Left lung (tissue), 10 donors: ENCODE results near the gene SLC4A7. TPM values are rescaled to one million over a fixed set of nuclear protein-coding genes. Genes with fewer than 3 reads are reported as not detected.

ENCODE experiments used
- ATAC-seq: fragments of 200-7000 bp; cut with Tn5 transposase; one replicate; pipeline ENCODE4 v1.9.1; 2020; ENCODE audit warnings: moderate library complexity
- DNase-seq, 4 donors: peaks; one replicate each; pipeline ENCODE4 v3.0.0-alpha.2; 2013 to 2020
- H3K27ac ChIP-seq, 2 donors: fragments of 200-600 bp; sonication (generic) in 1 of 2; one replicate each; pipeline versions ENCODE4 v1.5.0 to v1.8.0; 2020 to 2021
- H3K27me3 ChIP-seq, 2 donors: fragments of 200-600 bp; sonication (generic) in 1 of 2; one replicate each; pipeline versions ENCODE4 v1.5.0 to v1.8.0; 2020 to 2021
- H3K36me3 ChIP-seq, 2 donors: fragments of 200-600 bp; sonication (generic) in 1 of 2; one replicate each; pipeline versions ENCODE4 v1.5.0 to v1.8.0; 2020 to 2021
- H3K4me1 ChIP-seq, 2 donors: fragments of 200-600 bp; one replicate each; pipeline ENCODE4 v1.8.0; 2021
- H3K4me3 ChIP-seq, 2 donors: fragments of 200-600 bp; sonication (generic) in 1 of 2; one replicate each; pipeline versions ENCODE4 v1.5.0 to v1.8.0; 2020 to 2021; ENCODE audit warnings: mild to moderate bottlenecking in 1 of 2
- H3K9me3 ChIP-seq, 2 donors: fragments of 200-600 bp; sonication (generic) in 1 of 2; one replicate each; pipeline versions ENCODE4 v1.5.0 to v1.8.0; 2020 to 2021
- CTCF ChIP-seq, 2 donors: fragments of 200-600 bp; sonication (generic) in 1 of 2; IDR thresholded peaks; one replicate each; pipeline versions ENCODE4 v1.5.0 to v1.8.0; 2021; ENCODE audit warnings: antibody characterized with exemption in 2 of 2
- intact Hi-C, 2 donors: fragments of 100-400 bp; cut with DNase I; formaldehyde crosslinking; loops; one replicate each; pipeline versions ENCODE4 v1.11.2 to v1.14.2; 2022
- polyA plus RNA-seq, 6 donors: library from polyadenylated mRNA; unstranded; fragments of 120-200 nt; gene quantifications; one replicate each; pipeline ENCODE4 v1.2.1, GENCODE V29; 2013; ENCODE audit not compliant: insufficient read length in 6 of 6
- total RNA-seq, 2 donors: library from RNA; stranded (reverse); fragmentation: NEBNext Ultra II Directional; extraction: Animal tissue kit (Norgen Biotek cat#: 25700); gene quantifications; one replicate each; pipeline ENCODE4 v1.2.1, GENCODE V29; 2021
- donor health status: DM: no; HTN: yes; CAD: no.
- donor health status: DM: no; HTN: no; CAD: no.

SLC4A7 gene
- total and polyA plus RNA-seq, 8 donors, result 14.8 to 45.7 (median 35.9) TPM

- Histone ChIP-seq H3K4me3 (no peak overlapping the region), H3K27me3 (no peaks in the 10 kb centered on the region), H3K27ac (no peak overlapping the region), H3K9me3 (no peaks in the 10 kb centered on the region), H3K4me1 (no peaks in the 10 kb centered on the region), H3K36me3 (no peaks in the 10 kb centered on the region)
- DNase-seq (peak in 1 of 4 donors; percentile 45), ATAC-seq (peak; percentile 87)
- TF ChIP-seq CTCF (IDR thresholded peaks at IDR 0.05), result no peak
- intact Hi-C loops, result no loop called here
Measured at GRCh38 chr3:27345493-27345892, 138.7 kb downstream of the SLC4A7 start.

GRCh38 chr3:27345045-27345444 is 139.1 kb downstream of the SLC4A7 start:
- Histone ChIP-seq H3K4me3 (no peak overlapping the region), H3K36me3 (no peaks in the 10 kb centered on the region), H3K27me3 (no peaks in the 10 kb centered on the region), H3K9me3 (no peaks in the 10 kb centered on the region), H3K27ac (no peak overlapping the region), H3K4me1 (no peaks in the 10 kb centered on the region)
- DNase-seq, result no peak
- TF ChIP-seq CTCF (IDR thresholded peaks at IDR 0.05), result no peak
- no peak for ATAC-seq
- intact Hi-C loops, result no loop called here

GRCh38 chr3:27344192-27344591 is 140.0 kb downstream of the SLC4A7 start:
- H3K4me1 ChIP-seq, result no peaks in the 10 kb centered on the region
- ATAC-seq (no peak), DNase-seq (no peak)

GRCh38 chr3:27342267-27342666 is 141.9 kb downstream of the SLC4A7 start:
- DNase-seq (no peak), ATAC-seq (no peak)
- H3K4me1 ChIP-seq, result no peaks in the 10 kb centered on the region
- TF ChIP-seq CTCF (IDR thresholded peaks at IDR 0.05), result no peak
- no peaks in the 10 kb centered on the region for H3K36me3 ChIP-seq
- intact Hi-C loops, result no loop called here
- no peak overlapping the region for H3K4me3 ChIP-seq
- peaks cover 0 to 3% of the 10 kb centered on the region in 2 donors for H3K9me3 ChIP-seq
- no peaks in the 10 kb centered on the region for H3K27me3 ChIP-seq
- H3K27ac ChIP-seq, result no peak overlapping the region

More at GRCh38 chr3:27344192-27344591, 140.0 kb downstream of the SLC4A7 start:
- no peaks in the 10 kb centered on the region for H3K9me3 ChIP-seq
- H3K36me3 ChIP-seq, result no peaks in the 10 kb centered on the region
- no peaks in the 10 kb centered on the region for H3K27me3 ChIP-seq
- TF ChIP-seq CTCF (IDR thresholded peaks at IDR 0.05), result no peak
- intact Hi-C loops, result no loop called here
- H3K27ac ChIP-seq, result no peak overlapping the region
- H3K4me3 ChIP-seq, result no peak overlapping the region

GRCh38 chr3:27340534-27340933 is 143.7 kb downstream of the SLC4A7 start:
- no peaks in the 10 kb centered on the region for H3K4me1 ChIP-seq
- no peak overlapping the region for H3K4me3 ChIP-seq
- H3K27me3 ChIP-seq, result no peaks in the 10 kb centered on the region
- ATAC-seq (no peak), DNase-seq (no peak)
- H3K27ac ChIP-seq, result no peak overlapping the region
- H3K36me3 ChIP-seq, result no peaks in the 10 kb centered on the region
- peaks cover 0 to 3% of the 10 kb centered on the region in 2 donors for H3K9me3 ChIP-seq
- intact Hi-C loops, result no loop called here
- no peak for TF ChIP-seq CTCF (IDR thresholded peaks at IDR 0.05)
